HepG2 (cell line): ENCODE data around the gene TGM2. TPM values are rescaled to one million over a fixed set of nuclear protein-coding genes. Genes with fewer than 3 reads are reported as not detected.

Experiments used
- CCDC6 ChIP-seq: sonication (generic); formaldehyde crosslinking; IDR thresholded peaks from 2 replicates; pipeline ENCODE4 v1.8.1; 2022; ENCODE audit warnings: mild to moderate bottlenecking, missing genetic modification reagents, moderate library complexity
- FOXK2 ChIP-seq: fragments of 450-650 bp; IDR thresholded peaks from 2 replicates; pipeline ENCODE4 v1.6.1; 2016
- HIC2 ChIP-seq: sonication (generic); formaldehyde crosslinking; IDR thresholded peaks from 2 replicates; pipeline ENCODE4 v1.9.0; 2022; ENCODE audit warnings: low read depth, missing genetic modification reagents
- HMGXB3 ChIP-seq: sonication (generic); formaldehyde crosslinking; IDR thresholded peaks from 2 replicates; pipeline ENCODE4 v1.4.0; 2020; ENCODE audit warnings: missing genetic modification reagents, borderline replicate concordance
- IKZF4 ChIP-seq: sonication (generic); formaldehyde crosslinking; IDR thresholded peaks from 2 replicates; pipeline ENCODE4 v1.5.1; 2020; ENCODE audit warnings: borderline replicate concordance, mild to moderate bottlenecking, low read depth, missing genetic modification reagents; ENCODE audit errors: not compliant biosample characterization
- MYPOP ChIP-seq: sonication (generic); formaldehyde crosslinking; IDR thresholded peaks from 2 replicates; pipeline ENCODE4 v1.8.1; 2023; ENCODE audit warnings: mild to moderate bottlenecking, moderate library complexity, missing genetic modification reagents
- NR1H2 ChIP-seq: sonication (generic); formaldehyde crosslinking; IDR thresholded peaks from 2 replicates; pipeline ENCODE4 v1.8.1; 2022; ENCODE audit warnings: low read depth, missing genetic modification reagents, borderline replicate concordance
- PAF1 ChIP-seq: IDR thresholded peaks from 2 replicates; pipeline ENCODE4 v1.6.1; 2016; ENCODE audit warnings: missing genetic modification reagents, missing compliant biosample characterization
- RBM22 ChIP-seq: fragments of 200-400 bp; formaldehyde crosslinking; optimal IDR thresholded peaks from 2 replicates; pipeline ENCODE3; 2017; ENCODE audit warnings: mild to moderate bottlenecking, low read length, moderate library complexity
- SATB2 ChIP-seq: sonication (generic); formaldehyde crosslinking; IDR thresholded peaks from 2 replicates; pipeline ENCODE4 v1.5.0; 2020; ENCODE audit warnings: missing genetic modification reagents
- SMAD3 ChIP-seq: sonication (generic); formaldehyde crosslinking; IDR thresholded peaks from 2 replicates; pipeline ENCODE4 v1.4.0; 2020; ENCODE audit warnings: missing genetic modification reagents
- SP5 ChIP-seq: IDR thresholded peaks from 2 replicates; pipeline ENCODE4 v1.6.1; 2016; ENCODE audit warnings: low read depth, borderline replicate concordance
- TARDBP ChIP-seq: sonication (generic); formaldehyde crosslinking; IDR thresholded peaks from 2 replicates; pipeline ENCODE4 v1.8.0; 2022; ENCODE audit warnings: mild to moderate bottlenecking, missing genetic modification reagents
- ZBTB7A ChIP-seq: sonication (generic); formaldehyde crosslinking; IDR thresholded peaks from 2 replicates; pipeline ENCODE4 v1.8.0; 2022; ENCODE audit warnings: mild to moderate bottlenecking, missing genetic modification reagents
- ZMYM2 ChIP-seq: sonication (generic); formaldehyde crosslinking; IDR thresholded peaks from 2 replicates; pipeline ENCODE4 v1.8.0; 2022; ENCODE audit warnings: mild to moderate bottlenecking, missing genetic modification reagents
- ZNF138 ChIP-seq: sonication (generic); formaldehyde crosslinking; IDR thresholded peaks from 2 replicates; pipeline ENCODE4 v1.5.0; 2020; ENCODE audit warnings: mild to moderate bottlenecking, low read depth, missing genetic modification reagents
- ZNF232 ChIP-seq: sonication (generic); formaldehyde crosslinking; IDR thresholded peaks from 2 replicates; pipeline ENCODE4 v1.4.0; 2020; ENCODE audit warnings: missing genetic modification reagents, borderline replicate concordance
- ZNF567 ChIP-seq: sonication (generic); formaldehyde crosslinking; IDR thresholded peaks from 2 replicates; pipeline ENCODE4 v1.8.1; 2023; ENCODE audit warnings: mild to moderate bottlenecking, missing genetic modification reagents, borderline replicate concordance
- ZNF790 ChIP-seq: sonication (generic); formaldehyde crosslinking; IDR thresholded peaks from 2 replicates; pipeline ENCODE4 v1.8.0; 2022; ENCODE audit warnings: missing genetic modification reagents, mild to moderate bottlenecking, borderline replicate concordance
- ZZZ3 ChIP-seq: sonication (generic); formaldehyde crosslinking; IDR thresholded peaks from 2 replicates; pipeline ENCODE4 v1.4.0; 2020; ENCODE audit warnings: missing genetic modification reagents, mild to moderate bottlenecking, borderline replicate concordance
- polyA plus RNA-seq, 8 experiments: library from polyadenylated mRNA; depleted of rRNA in 3 of 8; stranded (reverse) in 7 of 8; unstranded in 1 of 8; fragments of >200 nt; fragmentation: Illumina TruSeq in 4 of 8; extraction: Trizol in 4 of 8; gene quantifications; 2 replicates each; pipeline versions ENCODE4 v1.2.1 to v1.2.3, GENCODE V29; 2011 to 2016; ENCODE audit warnings: low read depth in 4 of 8, missing spikeins in 1 of 8, mixed read lengths in 1 of 8; ENCODE audit not compliant: insufficient read depth in 1 of 8
- total RNA-seq, 5 experiments: library from RNA; depleted of rRNA; stranded (reverse); fragments of >200 nt; fragmentation: Illumina TruSeq; extraction: Trizol; gene quantifications; 2 replicates each; pipeline ENCODE4 v1.2.3, GENCODE V29; 2016; ENCODE audit warnings: low read depth in 1 of 5

Gene TGM2
- total and polyA plus RNA-seq, 2 of the 13 experiments (the other 11 are each of a cell fraction or from before 2014, with no cell fraction given) = 4.2 to 46.4 TPM

GRCh38 chr20:38125157-38126056 lies 39.7 kb downstream of the TGM2 start (continued):
- TF ChIP-seq MYPOP (CRISPR knock-in tag) (peak; percentile 75; the same call in 1 of the 2 replicates), TARDBP (CRISPR knock-in tag) (peak; percentile 96), ZNF567 (peak; percentile 53; the same call in 1 of the 2 replicates), ZNF138 (CRISPR knock-in tag) (0 out of 2 replicates have a peak, but pooled peaks have one; percentile 50), SATB2 (CRISPR knock-in tag) (no peak), ZMYM2 (CRISPR knock-in tag) (peak; percentile 66; the same call in 1 of the 2 replicates), RBM22 (no peak), ZNF232 (CRISPR knock-in tag) (no peak), SMAD3 (peak; percentile 40), CCDC6 (CRISPR knock-in tag) (peak; percentile 32; the same call in 1 of the 2 replicates), HMGXB3 (CRISPR knock-in tag) (peak; percentile 48; the same call in 1 of the 2 replicates), HIC2 (CRISPR knock-in tag) (peak; percentile 85), ZBTB7A (CRISPR knock-in tag) (peak; percentile 80; the same call in 1 of the 2 replicates), PAF1 (CRISPR knock-in tag) (no peak), ZZZ3 (CRISPR knock-in tag) (0 out of 2 replicates have a peak, but pooled peaks have one; percentile 27), ZNF790 (CRISPR knock-in tag) (no peak), FOXK2 (no peak), SP5 (CRISPR knock-in tag) (peak; percentile 87), NR1H2 (CRISPR knock-in tag) (no peak), IKZF4 (CRISPR knock-in tag) (peak; percentile 29)
